ENCODE results near the gene P2RX7.

P2RX7 gene

DNA sequence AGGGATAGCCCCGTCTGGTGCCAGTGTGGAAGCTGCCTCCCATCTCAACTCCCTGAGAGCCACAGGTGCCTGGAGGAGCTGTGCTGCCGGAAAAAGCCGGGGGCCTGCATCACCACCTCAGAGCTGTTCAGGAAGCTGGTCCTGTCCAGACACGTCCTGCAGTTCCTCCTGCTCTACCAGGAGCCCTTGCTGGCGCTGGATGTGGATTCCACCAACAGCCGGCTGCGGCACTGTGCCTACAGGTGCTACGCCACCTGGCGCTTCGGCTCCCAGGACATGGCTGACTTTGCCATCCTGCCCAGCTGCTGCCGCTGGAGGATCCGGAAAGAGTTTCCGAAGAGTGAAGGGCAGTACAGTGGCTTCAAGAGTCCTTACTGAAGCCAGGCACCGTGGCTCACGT is 51.7 kb downstream of the P2RX7 start:
- H3K9me3 ChIP-seq (replicated peaks; ENCODE audit: insufficient read depth, low read length) = no peaks in the 10 kb centered on the region
- H3K9ac ChIP-seq (ENCODE audit: low read length) = no peak overlapping the region
- no peak overlapping the region for H3K4me3 ChIP-seq (ENCODE audit: low read length)
- TF ChIP-seq EZH2 (optimal IDR thresholded peaks at IDR 0.05; ENCODE audit: low read depth, low read length) (no peak), EZH2phosphoT487 (IDR thresholded peaks at IDR 0.05; ENCODE audit: low read length) (no peak)
- H3K36me3 ChIP-seq (replicated peaks; ENCODE audit: insufficient read depth, low read length) = no peaks in the 10 kb centered on the region
- no peak overlapping the region for H2AFZ ChIP-seq (ENCODE audit: low read length)
- DNase-seq = no peak
- H3K27me3 ChIP-seq (replicated peaks; ENCODE audit: insufficient read depth, low read length) = no peaks in the 10 kb centered on the region
- H3K9me2 ChIP-seq (replicated peaks; ENCODE audit: insufficient read depth, low read length) = no peaks in the 10 kb centered on the region
- no peaks in the 10 kb centered on the region for H3K4me1 ChIP-seq (ENCODE audit: low read length)
- no peaks in the 10 kb centered on the region for H3F3A ChIP-seq (ENCODE audit: insufficient read depth, low read length)
- no peaks in the 10 kb centered on the region for H3K79me2 ChIP-seq (ENCODE audit: low read length)
- H3K4me2 ChIP-seq (ENCODE audit: low read depth, low read length) = no peak overlapping the region
- no peaks in the 10 kb centered on the region for H4K20me1 ChIP-seq (ENCODE audit: insufficient read depth, low read length)
- no peak overlapping the region for H3K27ac ChIP-seq (ENCODE audit: low read length)

- DNase-seq = no peak
- Histone ChIP-seq H3K9me2 (replicated peaks; ENCODE audit: insufficient read depth, low read length) (no peaks in the 10 kb centered on the region), H3K79me2 (ENCODE audit: low read length) (no peaks in the 10 kb centered on the region), H2AFZ (ENCODE audit: low read length) (no peak overlapping the region), H3K4me1 (ENCODE audit: low read length) (no peaks in the 10 kb centered on the region), H3K9me3 (replicated peaks; ENCODE audit: insufficient read depth, low read length) (no peaks in the 10 kb centered on the region), H3F3A (ENCODE audit: insufficient read depth, low read length) (no peaks in the 10 kb centered on the region), H3K4me3 (ENCODE audit: low read length) (no peak overlapping the region), H3K27me3 (replicated peaks; ENCODE audit: insufficient read depth, low read length) (no peaks in the 10 kb centered on the region), H3K4me2 (ENCODE audit: low read depth, low read length) (no peak overlapping the region), H3K36me3 (replicated peaks; ENCODE audit: insufficient read depth, low read length) (no peaks in the 10 kb centered on the region), H4K20me1 (ENCODE audit: insufficient read depth, low read length) (no peaks in the 10 kb centered on the region), H3K9ac (ENCODE audit: low read length) (no peak overlapping the region), H3K27ac (ENCODE audit: low read length) (no peak overlapping the region)
- TF ChIP-seq CTCF (IDR thresholded peaks at IDR 0.05; ENCODE audit: low read length) (no peak), EZH2 (optimal IDR thresholded peaks at IDR 0.05; ENCODE audit: low read depth, low read length) (no peak)
Measured at GRCh38 chr12:121184984-121185889, 52.6 kb downstream of the P2RX7 start.

- Histone ChIP-seq H2AFZ (ENCODE audit: low read length) (no peak overlapping the region), H3K4me3 (ENCODE audit: low read length) (no peak overlapping the region), H3F3A (ENCODE audit: insufficient read depth, low read length) (no peaks in the 10 kb centered on the region), H4K20me1 (ENCODE audit: insufficient read depth, low read length) (no peaks in the 10 kb centered on the region), H3K27ac (ENCODE audit: low read length) (no peak overlapping the region), H3K9me2 (replicated peaks; ENCODE audit: insufficient read depth, low read length) (no peaks in the 10 kb centered on the region), H3K9ac (ENCODE audit: low read length) (no peak overlapping the region), H3K36me3 (replicated peaks; ENCODE audit: insufficient read depth, low read length) (no peaks in the 10 kb centered on the region), H3K79me2 (ENCODE audit: low read length) (no peaks in the 10 kb centered on the region), H3K4me2 (ENCODE audit: low read depth, low read length) (no peak overlapping the region), H3K27me3 (replicated peaks; ENCODE audit: insufficient read depth, low read length) (no peaks in the 10 kb centered on the region), H3K4me1 (ENCODE audit: low read length) (no peaks in the 10 kb centered on the region), H3K9me3 (replicated peaks; ENCODE audit: insufficient read depth, low read length) (no peaks in the 10 kb centered on the region)
- TF ChIP-seq EZH2phosphoT487 (IDR thresholded peaks at IDR 0.05; ENCODE audit: low read length) (no peak), CTCF (IDR thresholded peaks at IDR 0.05; ENCODE audit: low read length) (no peak), EZH2 (optimal IDR thresholded peaks at IDR 0.05; ENCODE audit: low read depth, low read length) (no peak)
- no peak for DNase-seq
Measured at GRCh38 chr12:121186826-121187225, 54.1 kb downstream of the P2RX7 start.

GRCh38 chr12:121187501-121187900 is 54.8 kb downstream of the P2RX7 start:
- no peak overlapping the region for H3K27ac ChIP-seq (ENCODE audit: low read length)
- H4K20me1 ChIP-seq (ENCODE audit: insufficient read depth, low read length) = no peaks in the 10 kb centered on the region
- H3K4me3 ChIP-seq (ENCODE audit: low read length) = no peak overlapping the region
- no peak overlapping the region for H2AFZ ChIP-seq (ENCODE audit: low read length)
- TF ChIP-seq EZH2 (optimal IDR thresholded peaks at IDR 0.05; ENCODE audit: low read depth, low read length) (no peak), CTCF (IDR thresholded peaks at IDR 0.05; ENCODE audit: low read length) (no peak)
- H3F3A ChIP-seq (ENCODE audit: insufficient read depth, low read length) = no peaks in the 10 kb centered on the region
- H3K79me2 ChIP-seq (ENCODE audit: low read length) = no peaks in the 10 kb centered on the region
- H3K4me1 ChIP-seq (ENCODE audit: low read length) = no peaks in the 10 kb centered on the region
- H3K9me3 ChIP-seq (replicated peaks; ENCODE audit: insufficient read depth, low read length) = no peaks in the 10 kb centered on the region
- H3K36me3 ChIP-seq (replicated peaks; ENCODE audit: insufficient read depth, low read length) = no peaks in the 10 kb centered on the region
- no peak overlapping the region for H3K4me2 ChIP-seq (ENCODE audit: low read depth, low read length)
- DNase-seq = no peak
- H3K9ac ChIP-seq (ENCODE audit: low read length) = no peak overlapping the region
- H3K27me3 ChIP-seq (replicated peaks; ENCODE audit: insufficient read depth, low read length) = no peaks in the 10 kb centered on the region
- H3K9me2 ChIP-seq (replicated peaks; ENCODE audit: insufficient read depth, low read length) = no peaks in the 10 kb centered on the region
